Measurements from ENCODE around the gene SORBS1.
A peak's percentile ranks its signal among the peaks of the same experiment; 100 is the strongest.

The SORBS1 gene

GRCh38 chr10:95416973-95417372 lies 144.2 kb downstream of the SORBS1 start:
- Histone ChIP-seq H2BK15ac (replicated peaks; ENCODE audit: low read depth) (no peak overlapping the region), H3K23ac (ENCODE audit: low read length) (no peak overlapping the region)
- no CpG with 5 or more reads among the region's 7 CpGs for WGBS (ENCODE audit: extremely low coverage, insufficient coverage, low lambda C conversion rate)

GRCh38 chr10:95416270-95416669 lies 144.9 kb downstream of the SORBS1 start:
- Histone ChIP-seq H2BK15ac (replicated peaks; ENCODE audit: low read depth) (no peak overlapping the region), H3K36me3 (ENCODE audit: control insufficient read depth, insufficient read depth, low read length) (no peaks in the 10 kb centered on the region), H3K79me1 (ENCODE audit: low read length) (no peaks in the 10 kb centered on the region), H4K8ac (ENCODE audit: low read depth, low read length) (no peak overlapping the region), H3K27me3 (ENCODE audit: insufficient read depth, low read length, poor library complexity) (peaks cover 2% of the 10 kb centered on the region), H2BK120ac (ENCODE audit: low read depth, low read length) (no peak overlapping the region), H3K56ac (ENCODE audit: low read length) (no peak overlapping the region), H3K4me1 (ENCODE audit: control insufficient read depth, low read depth, low read length) (no peaks in the 10 kb centered on the region), H2BK5ac (ENCODE audit: low read length) (no peak overlapping the region), H3K18ac (ENCODE audit: low read length) (no peak overlapping the region), H3K23ac (ENCODE audit: low read length) (no peak overlapping the region), H4K5ac (ENCODE audit: low read length) (no peak overlapping the region), H3K9ac (ENCODE audit: low read length) (no peak overlapping the region), H3K27ac (ENCODE audit: low read depth, low read length) (no peak overlapping the region), H2AK5ac (ENCODE audit: low read length) (no peak overlapping the region), H3K4me2 (ENCODE audit: low read length) (no peak overlapping the region), H3K4me3 (ENCODE audit: low read length) (no peak overlapping the region), H3K4ac (ENCODE audit: low read depth, low read length) (no peak overlapping the region), H3K79me2 (ENCODE audit: control insufficient read depth, insufficient read depth, low read length) (no peaks in the 10 kb centered on the region)
- no peak for DNase-seq
- no CpG with 5 or more reads among the region's 4 CpGs for WGBS (ENCODE audit: extremely low coverage, insufficient coverage, low lambda C conversion rate)

More at GRCh38 chr10:95416973-95417372, 144.2 kb downstream of the SORBS1 start:
- no peak overlapping the region for H3K9ac ChIP-seq (ENCODE audit: low read length)
- no peak overlapping the region for H2BK5ac ChIP-seq (ENCODE audit: low read length)
- H4K8ac ChIP-seq (ENCODE audit: low read depth, low read length) = no peak overlapping the region
- no peak overlapping the region for H3K4me3 ChIP-seq (ENCODE audit: low read length)
- no peaks in the 10 kb centered on the region for H3K36me3 ChIP-seq (ENCODE audit: control insufficient read depth, insufficient read depth, low read length)
- H3K18ac ChIP-seq (ENCODE audit: low read length) = no peak overlapping the region
- DNase-seq = no peak
- H2AK5ac ChIP-seq (ENCODE audit: low read length) = no peak overlapping the region
- no peaks in the 10 kb centered on the region for H3K79me1 ChIP-seq (ENCODE audit: low read length)
- no peak overlapping the region for H2BK120ac ChIP-seq (ENCODE audit: low read depth, low read length)
- H4K5ac ChIP-seq (ENCODE audit: low read length) = no peak overlapping the region
- no peak overlapping the region for H3K4me2 ChIP-seq (ENCODE audit: low read length)
- H3K4me1 ChIP-seq (ENCODE audit: control insufficient read depth, low read depth, low read length) = no peaks in the 10 kb centered on the region
- H3K4ac ChIP-seq (ENCODE audit: low read depth, low read length) = no peak overlapping the region
- H3K79me2 ChIP-seq (ENCODE audit: control insufficient read depth, insufficient read depth, low read length) = no peaks in the 10 kb centered on the region
- peaks cover 2% of the 10 kb centered on the region for H3K27me3 ChIP-seq (ENCODE audit: insufficient read depth, low read length, poor library complexity)
- no peak overlapping the region for H3K27ac ChIP-seq (ENCODE audit: low read depth, low read length)
- no peak overlapping the region for H3K56ac ChIP-seq (ENCODE audit: low read length)

DNA sequence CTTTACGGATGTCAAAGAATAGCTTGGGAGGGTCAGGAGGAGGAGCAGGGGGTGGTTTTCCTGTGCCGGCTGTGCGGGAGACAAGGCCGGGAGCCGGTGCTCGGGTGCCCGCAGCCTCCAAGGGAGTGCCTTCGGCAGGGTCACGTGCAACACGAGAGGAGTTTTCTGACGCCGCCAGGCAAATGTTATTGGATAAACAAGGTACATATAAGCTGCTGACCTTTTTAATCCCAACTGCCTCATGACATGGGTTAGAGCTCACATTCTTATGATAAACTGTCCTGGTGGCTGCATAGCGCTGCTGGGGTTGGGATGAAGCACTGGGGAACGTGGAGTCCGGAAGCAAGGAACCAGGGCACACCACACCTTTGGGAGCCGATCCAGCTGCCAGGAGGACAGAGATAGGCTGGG lies 145.5 kb downstream of the SORBS1 start:
- H3K79me1 ChIP-seq (ENCODE audit: low read length) = no peaks in the 10 kb centered on the region
- H4K5ac ChIP-seq (ENCODE audit: low read length) = no peak overlapping the region
- no peak overlapping the region for H4K8ac ChIP-seq (ENCODE audit: low read depth, low read length)
- H3K4me3 ChIP-seq (ENCODE audit: low read length) = no peak overlapping the region
- H3K27ac ChIP-seq (ENCODE audit: low read depth, low read length) = no peak overlapping the region
- no peaks in the 10 kb centered on the region for H3K36me3 ChIP-seq (ENCODE audit: control insufficient read depth, insufficient read depth, low read length)
- H3K79me2 ChIP-seq (ENCODE audit: control insufficient read depth, insufficient read depth, low read length) = no peaks in the 10 kb centered on the region
- no peak overlapping the region for H2BK5ac ChIP-seq (ENCODE audit: low read length)
- H2BK120ac ChIP-seq (ENCODE audit: low read depth, low read length) = no peak overlapping the region
- no peak overlapping the region for H2BK15ac ChIP-seq (replicated peaks; ENCODE audit: low read depth)
- H3K9ac ChIP-seq (ENCODE audit: low read length) = no peak overlapping the region
- H3K4ac ChIP-seq (ENCODE audit: low read depth, low read length) = no peak overlapping the region
- peaks cover 2% of the 10 kb centered on the region for H3K27me3 ChIP-seq (ENCODE audit: insufficient read depth, low read length, poor library complexity)
- no peak overlapping the region for H3K23ac ChIP-seq (ENCODE audit: low read length)
- H3K4me1 ChIP-seq (ENCODE audit: control insufficient read depth, low read depth, low read length) = no peaks in the 10 kb centered on the region
- H3K56ac ChIP-seq (ENCODE audit: low read length) = no peak overlapping the region
- H3K4me2 ChIP-seq (ENCODE audit: low read length) = no peak overlapping the region
- WGBS (ENCODE audit: extremely low coverage, insufficient coverage, low lambda C conversion rate) = no CpG with 5 or more reads among the region's 16 CpGs
- no peak for DNase-seq
- no peak overlapping the region for H2AK5ac ChIP-seq (ENCODE audit: low read length)
- no peak overlapping the region for H3K18ac ChIP-seq (ENCODE audit: low read length)

DNA sequence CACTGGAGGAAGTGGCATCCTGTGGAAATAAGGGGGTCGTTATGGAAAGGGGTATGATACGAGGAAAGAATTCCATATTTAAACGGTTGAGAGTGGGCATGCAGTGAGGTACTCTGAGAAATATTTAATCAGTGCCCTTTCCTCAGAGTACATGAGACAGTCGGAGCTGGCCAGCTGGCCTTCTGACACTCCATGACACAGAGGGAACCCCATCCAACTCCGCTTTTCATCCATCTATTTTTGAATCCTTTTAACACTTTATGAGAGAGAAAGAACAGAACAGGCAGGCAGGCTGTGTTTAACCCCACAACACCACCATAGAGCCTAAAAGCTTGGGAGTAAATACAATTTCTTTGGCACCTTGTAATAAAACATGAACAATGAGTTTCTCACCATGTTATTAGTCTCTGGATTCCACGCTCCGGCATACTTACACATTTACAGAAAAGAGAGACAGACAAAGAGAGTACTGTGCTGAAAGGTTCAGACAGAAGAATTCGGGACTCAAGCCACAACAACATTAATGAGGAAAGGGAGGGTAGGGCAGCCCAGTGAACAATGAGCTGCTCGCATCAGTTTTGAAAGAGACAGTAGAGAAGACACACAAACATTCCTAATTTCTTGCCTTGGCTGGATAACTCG lies 146.2 kb downstream of the SORBS1 start:
- H2BK120ac ChIP-seq (ENCODE audit: low read depth, low read length) = no peak overlapping the region
- no peak overlapping the region for H2BK5ac ChIP-seq (ENCODE audit: low read length)
- H3K9ac ChIP-seq (ENCODE audit: low read length) = no peak overlapping the region
- H3K4me3 ChIP-seq (ENCODE audit: low read length) = no peak overlapping the region
- no peaks in the 10 kb centered on the region for H3K79me1 ChIP-seq (ENCODE audit: low read length)
- H2AK5ac ChIP-seq (ENCODE audit: low read length) = no peak overlapping the region
- H4K5ac ChIP-seq (ENCODE audit: low read length) = no peak overlapping the region
- no peak for DNase-seq
- no peak overlapping the region for H3K23ac ChIP-seq (ENCODE audit: low read length)
- no peaks in the 10 kb centered on the region for H3K36me3 ChIP-seq (ENCODE audit: control insufficient read depth, insufficient read depth, low read length)
- H3K4ac ChIP-seq (ENCODE audit: low read depth, low read length) = no peak overlapping the region
- WGBS (ENCODE audit: extremely low coverage, insufficient coverage, low lambda C conversion rate) = no CpG with 5 or more reads among the region's 10 CpGs
- no peak overlapping the region for H3K18ac ChIP-seq (ENCODE audit: low read length)
- no peaks in the 10 kb centered on the region for H3K4me1 ChIP-seq (ENCODE audit: control insufficient read depth, low read depth, low read length)
- no peaks in the 10 kb centered on the region for H3K79me2 ChIP-seq (ENCODE audit: control insufficient read depth, insufficient read depth, low read length)
- H4K8ac ChIP-seq (ENCODE audit: low read depth, low read length) = no peak overlapping the region
- H2BK15ac ChIP-seq (replicated peaks; ENCODE audit: low read depth) = no peak overlapping the region
- no peak overlapping the region for H3K4me2 ChIP-seq (ENCODE audit: low read length)
- H3K27me3 ChIP-seq (ENCODE audit: insufficient read depth, low read length, poor library complexity) = no peaks in the 10 kb centered on the region
- no peak overlapping the region for H3K27ac ChIP-seq (ENCODE audit: low read depth, low read length)
- no peak overlapping the region for H3K56ac ChIP-seq (ENCODE audit: low read length)

DNA sequence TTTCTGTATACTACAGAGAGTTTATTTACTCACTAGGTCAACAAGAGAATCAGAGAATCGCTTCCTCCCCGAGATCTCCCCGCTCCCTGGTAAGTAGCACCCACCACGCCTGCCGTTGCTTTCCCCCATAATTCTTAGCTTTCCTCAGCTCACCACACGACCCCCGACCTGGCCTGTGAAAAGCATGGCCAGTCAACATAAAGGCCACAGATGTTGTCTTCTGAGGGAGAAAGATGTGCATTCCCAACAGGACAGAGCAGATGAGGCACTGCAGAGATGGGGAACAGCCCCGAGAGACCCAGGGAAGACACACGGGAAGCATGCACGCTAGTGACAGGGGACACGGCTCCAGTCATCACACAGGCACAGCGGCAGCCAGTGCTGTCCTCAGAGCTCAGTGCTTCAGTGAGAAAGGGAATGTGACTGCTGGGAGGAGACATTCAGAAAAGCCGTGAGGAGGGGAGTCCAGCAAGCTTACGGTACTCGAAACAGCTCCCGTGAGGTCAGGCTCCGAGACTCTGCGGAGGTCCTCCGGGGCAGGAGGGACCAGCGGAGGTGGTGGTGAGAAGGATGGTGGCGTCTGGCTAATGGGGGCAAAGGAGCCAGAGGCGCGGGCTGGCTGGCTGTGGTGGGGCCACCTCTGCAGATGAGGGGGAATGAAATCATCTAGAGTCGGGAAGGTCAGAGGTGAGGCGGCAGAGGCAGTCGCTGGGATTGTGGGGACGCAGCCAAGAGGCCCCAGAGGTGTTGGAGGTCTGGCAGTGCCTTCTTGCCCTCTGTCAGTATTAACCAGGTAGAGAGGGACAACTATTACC lies 146.9 kb downstream of the SORBS1 start:
- Histone ChIP-seq H3K4ac (ENCODE audit: low read depth, low read length) (no peak overlapping the region), H3K36me3 (ENCODE audit: control insufficient read depth, insufficient read depth, low read length) (no peaks in the 10 kb centered on the region), H2AK5ac (ENCODE audit: low read length) (no peak overlapping the region), H3K18ac (ENCODE audit: low read length) (no peak overlapping the region), H3K27ac (ENCODE audit: low read depth, low read length) (no peak overlapping the region), H3K79me1 (ENCODE audit: low read length) (no peaks in the 10 kb centered on the region), H3K9ac (ENCODE audit: low read length) (no peak overlapping the region), H3K23ac (ENCODE audit: low read length) (no peak overlapping the region), H3K79me2 (ENCODE audit: control insufficient read depth, insufficient read depth, low read length) (no peaks in the 10 kb centered on the region), H3K4me1 (ENCODE audit: control insufficient read depth, low read depth, low read length) (no peaks in the 10 kb centered on the region), H3K4me2 (ENCODE audit: low read length) (no peak overlapping the region), H3K27me3 (ENCODE audit: insufficient read depth, low read length, poor library complexity) (no peaks in the 10 kb centered on the region), H2BK5ac (ENCODE audit: low read length) (no peak overlapping the region), H2BK120ac (ENCODE audit: low read depth, low read length) (no peak overlapping the region), H2BK15ac (replicated peaks; ENCODE audit: low read depth) (no peak overlapping the region), H3K56ac (ENCODE audit: low read length) (peak overlapping the region; percentile 25), H4K5ac (ENCODE audit: low read length) (no peak overlapping the region), H4K8ac (ENCODE audit: low read depth, low read length) (no peak overlapping the region), H3K4me3 (ENCODE audit: low read length) (no peak overlapping the region)
- WGBS (ENCODE audit: extremely low coverage, insufficient coverage, low lambda C conversion rate) = no CpG with 5 or more reads among the region's 27 CpGs
- no peak for DNase-seq

Data from mesendoderm (in vitro differentiated cells).